Endothelial cell of umbilical vein (primary cell): Measurements from ENCODE around the gene KCNC4.

ENCODE experiments used
- EZH2 ChIP-seq: IDR thresholded peaks from 2 replicates; pipeline ENCODE4 v1.6.1; 2012; ENCODE audit warnings: borderline replicate concordance, low read depth, mild to moderate bottlenecking, moderate library complexity, low read length, inconsistent platforms; ENCODE audit not compliant: severe bottlenecking
- FOS ChIP-seq: IDR thresholded peaks from 2 replicates; pipeline ENCODE4 v1.6.1; 2011; ENCODE audit warnings: mild to moderate bottlenecking, low read length, moderate library complexity, borderline replicate concordance; ENCODE audit not compliant: insufficient read depth
- JUN ChIP-seq: IDR thresholded peaks from 2 replicates; pipeline ENCODE4 v1.6.1; 2011; ENCODE audit warnings: borderline replicate concordance, low read depth; ENCODE audit not compliant: insufficient read length, insufficient read depth
- MYC ChIP-seq: IDR thresholded peaks from one replicate; pipeline ENCODE4 v1.6.1; 2011; ENCODE audit warnings: mild to moderate bottlenecking, low read depth, low read length
- POLR2A ChIP-seq: IDR thresholded peaks from 2 replicates; pipeline ENCODE4 v1.6.1; 2012; ENCODE audit warnings: low read depth, mild to moderate bottlenecking, control low read depth, low read length
- POLR2AphosphoS5 ChIP-seq: IDR thresholded peaks from 2 replicates; pipeline ENCODE4 v1.6.1; 2012; ENCODE audit warnings: low read depth, mild to moderate bottlenecking, control low read depth, low read length, moderate library complexity; ENCODE audit not compliant: insufficient read depth
- TF ChIP-seq, protein P1 (sequence below), 2 donors: IDR thresholded peaks; 1 replicate in 1 of 2; 2 replicates in 1 of 2; pipeline ENCODE4 v1.5.1; 2011; ENCODE audit warnings: low read length in 2 of 2, mild to moderate bottlenecking in 2 of 2, moderate library complexity in 2 of 2, control low read depth in 1 of 2, inconsistent platforms in 1 of 2, low read depth in 1 of 2; ENCODE audit not compliant: insufficient read depth in 1 of 2; ENCODE audit errors: extremely low read depth in 1 of 2
- TF ChIP-seq, protein P2 (sequence below): IDR thresholded peaks from 2 replicates; pipeline ENCODE4 v1.6.1; 2011; ENCODE audit not compliant: insufficient read depth, insufficient read length

DNA sequence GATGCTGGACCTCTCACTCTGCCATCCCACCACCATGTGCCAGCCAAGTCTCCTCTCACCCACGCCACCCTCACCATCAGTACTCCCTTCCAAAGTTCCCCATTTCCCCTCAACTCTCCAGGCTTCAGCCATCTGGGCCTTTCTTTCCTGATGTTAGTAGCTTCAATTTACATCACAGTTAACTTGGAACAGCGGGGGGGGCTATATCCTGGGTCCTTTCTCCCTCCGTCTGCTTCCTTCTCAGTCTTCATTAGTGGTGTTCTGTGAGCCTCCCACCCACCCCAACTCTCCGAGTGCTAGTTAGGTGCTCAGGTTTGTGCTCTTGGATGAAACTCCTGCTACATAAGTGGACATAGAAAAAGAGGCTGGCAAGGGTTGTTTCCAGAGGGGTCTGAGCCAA lies 31.9 kb downstream of the KCNC4 start:
- TF ChIP-seq, protein P1, sequence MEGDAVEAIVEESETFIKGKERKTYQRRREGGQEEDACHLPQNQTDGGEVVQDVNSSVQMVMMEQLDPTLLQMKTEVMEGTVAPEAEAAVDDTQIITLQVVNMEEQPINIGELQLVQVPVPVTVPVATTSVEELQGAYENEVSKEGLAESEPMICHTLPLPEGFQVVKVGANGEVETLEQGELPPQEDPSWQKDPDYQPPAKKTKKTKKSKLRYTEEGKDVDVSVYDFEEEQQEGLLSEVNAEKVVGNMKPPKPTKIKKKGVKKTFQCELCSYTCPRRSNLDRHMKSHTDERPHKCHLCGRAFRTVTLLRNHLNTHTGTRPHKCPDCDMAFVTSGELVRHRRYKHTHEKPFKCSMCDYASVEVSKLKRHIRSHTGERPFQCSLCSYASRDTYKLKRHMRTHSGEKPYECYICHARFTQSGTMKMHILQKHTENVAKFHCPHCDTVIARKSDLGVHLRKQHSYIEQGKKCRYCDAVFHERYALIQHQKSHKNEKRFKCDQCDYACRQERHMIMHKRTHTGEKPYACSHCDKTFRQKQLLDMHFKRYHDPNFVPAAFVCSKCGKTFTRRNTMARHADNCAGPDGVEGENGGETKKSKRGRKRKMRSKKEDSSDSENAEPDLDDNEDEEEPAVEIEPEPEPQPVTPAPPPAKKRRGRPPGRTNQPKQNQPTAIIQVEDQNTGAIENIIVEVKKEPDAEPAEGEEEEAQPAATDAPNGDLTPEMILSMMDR (IDR thresholded peaks at IDR 0.05; ENCODE audit: extremely low read depth in 1 of 2, insufficient read depth in 1 of 2, low read depth in 1 of 2, low read length in 2 of 2), result no peak
- TF ChIP-seq POLR2AphosphoS5 (no peak), POLR2A (no peak), MYC (no peak), EZH2 (no peak), FOS (no peak), JUN (no peak)
- TF ChIP-seq, protein P2, sequence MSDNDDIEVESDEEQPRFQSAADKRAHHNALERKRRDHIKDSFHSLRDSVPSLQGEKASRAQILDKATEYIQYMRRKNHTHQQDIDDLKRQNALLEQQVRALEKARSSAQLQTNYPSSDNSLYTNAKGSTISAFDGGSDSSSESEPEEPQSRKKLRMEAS, result no peak
